SKM-1 treated with dmso at 0.1 percent for 144 hours (cell line): ENCODE results near the gene CDT1.
"Not testable (repeated sequence)": the region's sequence is repeated elsewhere in the genome, so short reads cannot be mapped to it uniquely, and the experiment has no call there.

ENCODE experiments used
- DNase-seq: peaks from one replicate; lab custom pipeline; 2025; ENCODE audit not compliant: unreplicated experiment; lab: John Stamatoyannopoulos, UW

CDT1 gene

DNA sequence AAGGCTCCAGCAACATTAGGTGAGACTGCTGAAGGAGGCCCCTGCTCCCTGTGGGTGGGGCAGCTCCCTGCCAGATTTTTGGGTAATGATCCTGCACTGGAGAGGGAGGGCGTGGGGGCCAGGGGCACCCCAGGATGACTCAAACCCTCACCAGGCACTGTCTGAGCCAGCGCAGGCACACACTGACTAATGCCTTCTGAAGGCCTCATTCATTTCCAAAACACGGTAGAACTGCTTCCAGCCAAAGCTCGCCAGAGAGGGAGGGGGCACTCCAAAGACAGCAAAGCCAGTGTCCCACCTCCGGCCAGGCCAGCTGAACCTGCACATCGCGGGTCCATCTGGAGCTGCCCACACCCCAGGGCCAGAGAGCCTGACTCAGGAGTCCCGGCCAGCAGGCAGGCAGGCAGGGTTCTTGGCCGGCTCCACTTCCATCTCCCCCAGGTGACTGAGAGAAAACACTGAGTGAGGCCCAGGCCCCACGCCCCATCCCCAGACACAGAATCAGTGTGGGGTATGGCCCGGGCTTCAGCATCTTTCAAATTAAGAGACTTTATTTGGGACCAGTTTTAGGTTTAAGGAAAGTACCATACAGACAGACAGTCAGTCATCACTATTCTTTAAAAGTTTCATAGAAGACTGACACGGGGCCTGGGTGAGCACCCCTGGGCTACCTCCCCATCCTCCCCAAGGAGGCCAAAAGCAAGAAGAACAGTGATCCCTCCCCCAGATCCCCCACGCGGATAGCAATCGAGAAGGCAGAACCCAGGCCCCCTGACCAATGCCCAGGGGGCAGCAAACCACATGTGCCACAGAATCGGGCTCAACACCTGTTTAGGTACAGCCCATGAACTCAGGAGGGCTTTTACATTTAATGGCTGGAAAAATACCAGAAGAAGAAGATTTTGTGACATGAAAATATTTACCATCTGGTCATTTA lies 20.9 kb upstream of the CDT1 start:
- no peak for DNase-seq

DNA sequence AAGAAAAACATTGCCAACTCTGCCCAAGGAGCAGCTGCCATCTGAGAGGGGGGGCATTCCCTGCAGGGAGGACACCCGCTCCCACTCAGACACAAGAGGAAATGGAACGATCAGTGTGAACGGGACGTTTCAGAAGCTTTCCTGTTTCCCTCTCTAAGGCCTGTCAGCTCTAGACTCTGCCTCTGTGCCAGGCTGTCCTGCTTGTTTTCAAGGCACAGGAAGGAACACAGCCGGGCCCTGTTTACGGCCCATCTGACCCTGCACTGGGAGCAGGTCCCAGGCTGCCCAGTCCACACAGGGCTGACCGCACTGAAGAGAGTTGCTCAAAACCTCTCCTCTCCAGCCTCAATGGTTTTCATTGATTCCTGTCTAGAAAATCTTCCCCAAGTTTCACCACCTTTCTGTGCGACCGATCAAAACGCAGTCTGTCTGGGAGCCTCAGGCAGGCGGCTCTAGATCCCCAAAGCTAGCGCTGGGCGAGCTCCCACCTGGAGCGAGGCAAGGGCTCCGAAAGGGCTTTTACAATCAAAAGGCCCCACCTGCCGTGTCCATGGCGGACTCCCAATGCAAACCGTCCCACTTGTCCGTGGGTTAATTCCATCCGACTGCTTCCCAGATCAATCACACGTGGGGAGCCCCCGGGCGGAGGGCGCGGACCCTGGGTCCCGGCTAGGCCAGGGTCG lies 20.1 kb upstream of the CDT1 start:
- DNase-seq: no peak

DNA sequence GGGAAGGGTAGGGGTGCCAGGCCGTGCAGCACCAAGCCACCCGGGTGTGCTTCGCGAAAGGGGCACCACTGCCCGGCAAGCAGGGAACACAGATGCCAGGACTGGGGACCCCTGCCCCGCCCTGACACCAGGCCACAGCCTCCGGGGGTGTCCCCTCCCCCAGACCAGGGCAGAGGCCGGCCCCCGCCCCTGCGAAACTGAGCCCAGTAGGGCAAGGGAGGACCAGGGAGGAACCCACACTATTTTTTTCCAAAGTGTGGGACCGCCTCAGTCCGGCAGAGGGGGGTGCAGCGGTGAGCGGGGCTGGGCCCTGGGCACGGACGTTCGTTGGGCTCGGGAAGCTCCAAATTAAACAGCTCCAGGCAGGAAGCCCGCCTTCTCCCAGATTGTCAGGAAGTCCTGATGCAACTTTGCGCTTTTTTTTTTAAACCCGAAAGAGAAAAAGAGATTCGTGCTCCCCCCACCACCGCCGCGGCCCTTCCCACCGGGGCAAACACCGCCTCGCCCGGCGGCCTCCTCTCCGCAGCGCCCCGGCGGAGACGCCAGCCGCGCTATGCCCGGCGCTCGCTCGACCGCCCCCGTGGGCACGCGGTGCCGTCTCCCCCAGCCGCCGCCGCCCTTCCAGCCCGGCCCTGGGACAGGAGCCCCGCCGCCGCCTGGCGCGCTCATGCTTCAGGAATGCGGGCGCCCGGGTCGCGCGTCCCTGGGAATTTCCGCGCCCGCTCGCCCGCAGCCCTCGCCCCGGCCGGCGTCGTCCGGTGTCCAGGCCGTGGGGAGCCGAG lies 19.3 kb upstream of the CDT1 start:
- peak; percentile 29 for DNase-seq

DNA sequence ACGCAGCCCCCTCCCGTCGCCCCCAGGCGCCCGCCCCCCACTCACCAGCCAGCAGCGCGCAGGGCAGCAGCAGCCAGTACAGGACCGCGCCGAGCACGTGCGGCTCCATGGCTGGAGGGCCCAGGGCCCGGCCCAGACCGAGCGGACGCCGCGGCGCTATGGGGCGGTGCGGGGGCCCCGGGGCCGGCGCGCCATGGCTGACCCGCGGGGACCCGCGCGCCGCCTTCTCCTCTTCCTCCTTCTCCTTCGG lies 18.8 kb upstream of the CDT1 start:
- no peak for DNase-seq

DNA sequence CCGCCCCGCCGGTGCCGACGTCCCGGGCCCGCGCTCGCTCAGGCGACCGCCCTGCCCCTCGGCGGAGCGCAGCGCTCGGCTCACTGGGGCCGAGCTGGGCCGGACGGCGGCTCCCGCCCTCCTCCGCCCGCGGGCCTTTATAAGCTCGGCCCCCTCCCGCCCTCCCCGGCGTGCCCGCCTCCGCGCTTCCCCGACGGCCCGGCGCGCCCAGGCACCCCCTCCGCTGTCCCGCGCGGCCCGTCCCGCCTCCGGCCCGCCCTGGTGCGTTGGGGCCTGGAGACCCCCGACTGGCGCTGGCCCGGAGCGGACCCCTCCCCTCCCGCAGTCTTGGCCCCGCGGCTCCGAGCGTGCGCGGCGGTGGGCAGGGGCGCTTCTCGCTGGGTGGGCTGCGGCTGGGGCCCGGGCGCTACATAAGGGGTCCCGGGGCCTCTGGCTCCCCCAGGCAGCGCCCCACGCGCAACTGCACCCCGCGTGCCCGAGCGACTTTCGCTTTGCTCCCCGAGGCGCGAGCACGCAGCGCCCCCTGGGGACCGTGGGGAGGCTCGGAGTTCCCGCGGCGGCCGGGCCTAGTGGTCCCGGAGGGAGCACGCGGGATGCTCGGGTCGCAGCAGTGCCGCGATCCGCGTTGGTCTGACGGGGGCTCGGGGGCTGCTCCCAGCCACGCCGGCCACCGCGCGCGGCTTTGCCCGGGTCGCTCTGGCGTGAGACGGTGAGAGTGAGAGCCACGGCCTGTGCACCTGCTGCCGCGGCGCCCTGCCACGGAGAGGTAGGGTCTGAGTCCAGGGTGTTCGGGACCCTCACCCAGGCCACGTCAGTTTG lies 18.3 kb upstream of the CDT1 start, which contains the start of gene PIEZO1:
TSS of gene PIEZO1 (minus strand) at position 115 of the 819 bp plus-strand sequence. CDS start 256 bp downstream, outside the sequence.
- DNase-seq: peak; percentile 31

DNA sequence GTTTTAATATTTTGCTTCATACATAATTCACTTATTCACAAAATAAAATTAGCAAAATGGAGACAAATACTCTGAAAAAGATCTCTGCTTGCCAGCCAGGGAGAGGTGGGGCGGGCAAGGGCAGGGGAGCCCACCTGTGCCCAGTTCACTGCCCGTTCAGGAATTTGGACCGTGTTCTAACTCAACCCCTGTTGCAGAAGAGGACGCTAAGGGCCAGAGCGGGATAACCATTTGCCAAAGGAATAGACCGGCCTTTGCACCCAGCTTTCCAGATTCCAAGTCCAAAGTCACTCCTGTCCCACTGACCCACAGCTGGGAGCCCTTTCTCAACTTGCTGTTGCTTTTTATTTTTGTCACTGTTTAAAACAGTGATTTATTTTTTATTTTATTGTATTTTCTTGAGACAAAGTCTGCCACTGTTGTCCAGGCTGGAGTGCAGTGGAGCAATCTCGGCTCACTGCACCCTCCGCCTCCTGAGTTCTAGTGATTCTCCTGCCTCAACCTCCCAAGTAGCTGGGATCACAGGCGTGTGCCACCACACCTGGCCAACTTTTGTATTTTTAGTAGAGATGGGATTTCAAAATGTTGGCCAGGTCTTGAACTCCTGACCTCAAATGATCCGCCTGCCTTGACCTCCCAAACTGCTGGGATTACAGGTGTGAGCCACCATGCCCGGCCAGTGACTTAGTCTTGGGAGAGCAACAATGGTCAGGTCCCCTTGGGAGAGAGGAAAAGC lies 15.8 kb upstream of the CDT1 start:
- no peak for DNase-seq

DNA sequence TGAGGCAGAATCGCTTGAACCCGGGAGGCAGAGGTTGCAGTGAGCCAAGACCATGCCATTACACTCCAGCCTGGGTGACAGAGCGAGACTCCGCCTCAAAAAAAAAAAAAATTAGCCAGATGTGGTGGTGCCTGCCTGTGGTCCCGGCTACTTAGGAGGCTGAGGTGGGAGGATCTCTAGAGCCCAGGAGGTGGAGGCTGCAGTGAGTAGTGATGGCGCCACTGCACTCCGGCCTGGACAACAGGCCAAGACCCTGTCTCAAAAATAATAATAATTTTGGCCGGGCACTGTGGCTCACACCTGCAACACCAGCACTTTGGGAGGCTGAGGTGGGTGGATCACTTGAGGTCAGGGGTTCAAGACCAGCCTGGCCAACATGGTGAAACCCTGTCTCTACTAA lies 14.8 kb upstream of the CDT1 start:
- DNase-seq: not testable (repeated sequence)

DNA sequence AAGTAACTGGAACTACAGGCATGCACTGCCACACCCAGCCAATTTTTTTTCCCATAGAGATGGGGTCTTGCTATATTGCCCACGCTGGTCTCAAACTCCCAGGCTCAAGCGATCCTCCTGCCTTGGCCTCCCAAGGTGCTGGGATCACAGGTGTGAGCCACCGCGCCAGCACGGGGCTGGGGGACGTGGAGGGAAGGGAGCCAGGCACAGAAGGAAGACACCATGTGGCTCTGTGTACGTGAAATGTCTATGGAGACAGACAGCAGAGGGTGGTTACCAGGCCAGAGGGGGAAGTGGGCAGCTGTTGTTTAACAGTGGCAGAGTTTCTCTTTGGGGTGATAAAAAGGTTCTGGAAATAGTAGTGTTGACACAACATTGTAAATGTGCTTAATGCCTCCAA lies 14.0 kb upstream of the CDT1 start:
- peak; percentile 66 for DNase-seq

DNA sequence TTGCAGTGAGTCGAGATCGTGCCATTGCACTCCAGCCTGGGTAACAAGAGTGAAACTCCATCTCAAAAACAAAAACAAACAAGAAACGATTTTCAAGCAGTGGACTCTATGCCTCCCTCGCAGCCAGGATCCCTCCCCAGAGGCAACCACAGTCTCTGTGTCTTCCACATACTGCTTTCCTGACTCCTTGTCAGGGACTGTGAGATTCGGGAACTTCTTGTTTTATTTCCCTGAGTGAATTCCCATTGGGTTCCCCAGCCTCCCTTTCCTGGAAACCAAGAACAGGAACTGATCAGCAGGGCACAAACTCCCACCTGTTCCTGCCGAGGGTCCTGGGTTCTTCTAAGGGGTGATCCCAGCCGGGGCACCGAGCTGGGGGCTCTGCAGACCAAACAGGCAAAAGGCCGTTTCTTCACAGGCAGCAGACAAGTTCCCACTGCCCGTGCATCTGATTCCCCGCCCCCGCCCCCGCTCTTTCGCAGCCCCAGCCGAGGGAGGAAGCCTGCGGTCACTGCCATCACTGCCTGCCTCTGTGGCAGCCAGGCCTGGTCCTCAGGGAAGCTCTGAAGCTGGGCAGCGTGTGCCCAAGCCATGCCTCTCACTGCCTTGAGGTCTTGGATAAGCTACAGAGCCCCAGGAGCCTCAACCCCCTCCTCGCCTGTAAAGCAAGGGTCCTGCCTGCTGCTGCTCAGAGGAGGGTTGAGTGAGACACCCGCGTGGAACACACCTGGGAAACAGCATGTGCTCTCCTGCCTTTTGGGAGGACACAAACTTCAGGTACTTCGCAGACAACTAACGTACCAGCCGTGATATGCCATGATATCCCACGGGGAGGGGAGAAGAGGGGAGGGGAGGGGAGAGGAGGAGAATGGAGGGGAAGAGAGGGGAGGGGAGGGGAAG lies 13.0 kb upstream of the CDT1 start:
- DNase-seq: peak; percentile 79

DNA sequence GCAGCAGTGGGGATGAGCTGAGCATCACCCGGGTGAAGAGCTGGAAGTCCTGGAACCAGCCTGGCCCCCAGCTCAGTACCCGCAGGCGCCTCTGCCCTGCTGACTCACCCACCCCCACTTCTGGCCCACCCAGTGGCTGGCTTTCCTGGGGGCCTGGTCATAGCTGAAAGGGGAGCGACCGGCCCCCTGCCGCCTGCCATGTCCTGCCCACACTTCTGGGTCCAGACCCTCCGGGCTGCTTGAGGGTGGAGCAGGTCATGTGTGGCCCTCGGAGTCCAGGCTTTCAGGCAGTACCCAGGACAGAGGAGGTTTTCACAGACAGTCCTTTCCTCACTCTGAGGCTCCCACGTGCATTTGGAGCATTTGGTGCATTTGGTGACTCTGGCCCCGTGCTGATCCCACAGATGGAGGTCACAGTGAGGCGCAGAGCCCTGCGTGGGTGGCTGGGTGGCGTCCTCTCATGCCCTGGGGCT lies 11.5 kb upstream of the CDT1 start:
- no peak for DNase-seq

DNA sequence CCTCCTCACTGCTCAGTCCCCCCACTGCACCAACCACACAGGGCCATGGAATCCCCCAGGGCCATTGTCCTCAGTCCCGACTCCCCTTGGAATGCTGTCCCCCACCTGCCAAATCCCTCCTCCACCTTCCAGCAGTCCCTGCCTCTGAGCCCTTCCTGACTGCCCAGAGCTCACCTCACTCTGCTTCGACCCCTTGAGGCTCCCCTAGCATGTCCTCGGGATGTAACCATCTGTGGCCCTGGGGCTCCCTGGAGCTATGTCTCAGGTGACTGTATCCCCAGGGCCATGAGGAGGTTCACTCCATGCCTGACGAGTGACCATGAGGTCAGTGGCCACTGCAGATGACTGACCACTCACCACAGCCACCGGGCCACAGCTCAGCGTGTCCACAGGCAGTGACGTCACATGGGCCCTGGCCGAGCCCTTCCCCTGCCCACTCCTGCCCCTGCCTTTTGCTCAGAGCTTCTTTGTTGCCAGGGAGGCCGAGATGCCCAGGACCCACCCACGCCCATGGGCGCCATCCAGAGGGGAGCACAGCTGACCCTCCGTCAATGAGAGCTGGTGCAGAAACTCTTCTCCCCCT lies 10.8 kb upstream of the CDT1 start:
- no peak for DNase-seq

DNA sequence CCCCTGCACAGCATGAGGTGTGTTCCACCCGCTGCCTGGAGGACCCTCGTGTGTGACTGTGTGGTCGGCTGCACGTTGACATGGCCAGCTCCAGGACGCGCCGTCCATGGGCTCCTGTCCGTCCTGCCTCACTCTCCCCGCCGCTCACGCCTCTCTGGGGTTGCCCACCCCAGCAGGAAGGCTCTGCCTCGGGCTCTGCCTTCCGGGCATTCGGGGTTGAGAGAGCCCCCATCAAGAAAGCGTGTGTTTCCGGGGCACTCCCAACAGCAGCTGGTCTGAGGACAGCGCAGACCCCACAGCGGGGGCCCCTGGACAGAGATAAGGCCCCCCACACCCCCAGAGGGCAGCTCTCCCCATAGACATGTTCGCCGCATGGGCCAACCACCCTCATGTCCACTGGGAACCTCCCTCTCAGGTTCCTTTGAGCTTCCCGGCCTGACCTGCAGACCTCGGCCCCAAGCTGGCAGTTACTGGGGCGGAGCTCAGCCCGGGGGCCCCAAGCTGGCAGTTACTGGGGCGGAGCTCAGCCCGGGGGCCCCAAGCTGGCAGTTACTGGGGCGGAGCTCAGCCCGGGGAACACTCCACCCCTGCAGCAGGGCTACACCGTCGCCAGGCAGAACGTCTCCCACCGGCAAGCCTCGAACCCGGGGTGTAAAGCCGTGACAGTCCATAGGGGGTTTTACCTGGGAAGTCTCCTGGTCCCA lies 10.2 kb upstream of the CDT1 start:
- DNase-seq: peak; percentile 57

DNA sequence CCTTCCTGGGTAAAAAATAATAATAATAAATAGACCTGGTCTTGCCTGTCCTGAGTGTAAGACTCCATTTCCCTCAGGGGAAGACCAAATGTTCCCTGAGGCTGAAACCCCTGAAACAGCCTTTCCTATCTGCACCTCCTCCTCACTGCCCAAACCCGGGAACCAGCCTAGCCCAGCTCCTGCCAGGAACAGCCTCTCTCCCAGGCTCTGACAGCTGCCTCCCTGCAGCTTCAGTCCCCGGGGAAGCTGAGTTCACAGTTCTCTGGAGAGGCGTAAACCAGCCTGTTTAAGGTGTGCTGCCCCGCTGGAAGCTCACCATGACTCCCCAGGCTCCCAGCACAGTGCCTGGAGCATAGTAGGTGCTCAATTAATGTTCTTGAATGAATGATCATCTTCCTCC lies 7.3 kb upstream of the CDT1 start:
- no peak for DNase-seq

DNA sequence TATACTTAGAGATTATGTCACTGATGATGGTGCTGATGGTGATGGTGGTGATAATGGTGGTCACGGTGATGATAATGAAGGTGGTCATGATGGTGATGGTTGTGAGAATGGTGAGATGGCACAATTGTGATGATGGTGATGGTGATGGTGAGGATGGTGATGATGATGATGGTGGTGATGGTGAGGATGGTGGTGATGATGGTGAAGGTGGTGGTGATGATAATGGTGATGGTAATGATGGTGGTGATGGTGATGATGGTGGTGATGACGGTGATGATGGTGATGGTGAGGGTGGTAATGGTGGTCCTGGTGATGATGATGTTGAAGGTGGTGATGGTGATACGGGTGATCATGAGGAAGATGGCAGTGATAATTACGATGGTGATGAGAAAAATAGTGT lies 5.5 kb upstream of the CDT1 start:
- no peak for DNase-seq

DNA sequence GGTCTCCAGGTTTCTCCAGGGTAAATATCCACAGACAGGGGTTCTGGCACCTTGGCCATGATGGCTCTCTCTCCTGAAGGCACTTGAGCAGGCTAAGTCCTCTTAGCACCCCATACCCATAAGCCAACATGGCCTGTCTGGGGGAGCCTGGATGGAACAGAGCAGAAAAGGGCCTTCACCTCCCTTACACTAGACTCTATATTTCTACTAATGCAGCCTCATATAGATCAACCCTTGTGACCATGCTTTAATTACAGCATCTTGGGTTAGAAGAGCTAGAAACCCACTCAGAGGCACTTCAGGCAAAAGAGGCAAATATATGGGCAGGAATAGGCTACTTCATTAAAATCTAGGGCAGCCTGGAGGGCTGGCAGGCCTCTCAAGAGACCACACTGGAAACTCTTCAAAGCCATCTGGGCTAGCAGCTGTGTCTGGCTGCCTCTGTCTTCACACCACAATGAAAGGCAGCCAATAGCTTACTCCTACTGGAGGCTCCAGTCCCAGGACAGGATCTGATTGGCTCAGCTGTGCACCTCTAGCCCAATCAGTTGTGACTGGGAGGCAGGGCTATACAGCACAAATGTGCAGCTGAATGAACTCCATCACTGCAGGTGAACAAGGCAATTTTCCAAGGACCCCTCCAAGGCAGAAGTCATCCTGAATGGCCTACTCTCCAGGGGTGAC lies 4.7 kb upstream of the CDT1 start:
- DNase-seq: no peak

DNA sequence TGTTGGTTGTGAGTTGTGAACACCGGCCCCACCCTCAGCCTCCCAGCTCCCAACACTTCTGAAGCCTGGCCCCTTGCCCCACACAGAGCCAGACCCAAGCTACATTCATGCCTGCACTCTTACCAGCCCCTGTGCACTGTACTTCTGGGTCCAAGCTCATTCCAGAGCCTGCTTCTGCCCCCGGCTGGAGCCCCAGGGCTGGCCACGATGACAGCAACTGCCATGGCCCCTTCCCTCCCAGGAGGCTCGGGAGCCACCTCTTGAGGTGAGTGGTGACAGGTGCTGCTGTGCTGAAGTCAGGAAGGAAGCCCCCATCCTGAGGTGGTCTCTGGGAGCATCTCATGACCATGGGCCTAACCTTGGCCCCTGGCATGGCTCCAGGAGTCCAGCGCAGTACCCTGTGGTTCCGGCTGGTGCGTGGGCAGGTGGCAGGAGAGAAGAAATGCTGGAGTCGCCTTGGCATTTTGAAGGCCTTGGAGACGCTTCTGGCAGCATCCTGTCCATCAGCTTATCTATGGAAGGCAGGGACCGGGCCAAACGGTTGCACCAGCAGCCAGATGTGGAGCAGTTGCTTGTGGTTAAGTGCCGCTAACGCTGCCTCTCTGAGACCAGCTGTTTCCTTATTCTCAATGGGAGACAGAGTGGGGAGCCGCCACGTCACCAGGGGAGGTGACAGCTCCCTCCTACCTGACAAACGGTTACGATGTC lies 3.9 kb upstream of the CDT1 start:
- peak; percentile 58 for DNase-seq

DNA sequence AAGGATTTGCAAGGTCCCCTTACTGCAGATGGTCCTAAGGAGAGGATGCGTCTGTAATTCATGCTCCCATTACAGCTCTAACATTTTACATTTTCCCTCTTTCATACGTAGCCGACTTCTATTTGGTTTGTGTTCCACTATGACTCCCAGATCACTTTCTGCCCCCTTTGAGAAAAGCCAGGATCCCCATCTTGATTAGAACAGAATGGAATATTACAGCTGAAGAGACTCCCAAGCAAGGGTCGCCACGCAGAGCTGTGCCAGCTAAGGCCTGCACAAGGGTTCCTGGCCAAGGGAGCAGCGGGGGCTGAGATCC lies 3.4 kb upstream of the CDT1 start:
- DNase-seq: no peak
